Myometrial cell (primary cell): Measurements from ENCODE around the gene KLF4. TPM values are rescaled to one million over a fixed set of nuclear protein-coding genes. Genes with fewer than 3 reads are reported as not detected.

ENCODE experiments used
- total RNA-seq: library from RNA; depleted of rRNA; stranded (reverse); fragments of >200 nt; gene quantifications from 2 replicates; pipeline ENCODE4 v1.2.3, GENCODE V29; 2015

KLF4 gene
- 1.2 and 5.0 TPM in 2 replicates for total RNA-seq

DNA sequence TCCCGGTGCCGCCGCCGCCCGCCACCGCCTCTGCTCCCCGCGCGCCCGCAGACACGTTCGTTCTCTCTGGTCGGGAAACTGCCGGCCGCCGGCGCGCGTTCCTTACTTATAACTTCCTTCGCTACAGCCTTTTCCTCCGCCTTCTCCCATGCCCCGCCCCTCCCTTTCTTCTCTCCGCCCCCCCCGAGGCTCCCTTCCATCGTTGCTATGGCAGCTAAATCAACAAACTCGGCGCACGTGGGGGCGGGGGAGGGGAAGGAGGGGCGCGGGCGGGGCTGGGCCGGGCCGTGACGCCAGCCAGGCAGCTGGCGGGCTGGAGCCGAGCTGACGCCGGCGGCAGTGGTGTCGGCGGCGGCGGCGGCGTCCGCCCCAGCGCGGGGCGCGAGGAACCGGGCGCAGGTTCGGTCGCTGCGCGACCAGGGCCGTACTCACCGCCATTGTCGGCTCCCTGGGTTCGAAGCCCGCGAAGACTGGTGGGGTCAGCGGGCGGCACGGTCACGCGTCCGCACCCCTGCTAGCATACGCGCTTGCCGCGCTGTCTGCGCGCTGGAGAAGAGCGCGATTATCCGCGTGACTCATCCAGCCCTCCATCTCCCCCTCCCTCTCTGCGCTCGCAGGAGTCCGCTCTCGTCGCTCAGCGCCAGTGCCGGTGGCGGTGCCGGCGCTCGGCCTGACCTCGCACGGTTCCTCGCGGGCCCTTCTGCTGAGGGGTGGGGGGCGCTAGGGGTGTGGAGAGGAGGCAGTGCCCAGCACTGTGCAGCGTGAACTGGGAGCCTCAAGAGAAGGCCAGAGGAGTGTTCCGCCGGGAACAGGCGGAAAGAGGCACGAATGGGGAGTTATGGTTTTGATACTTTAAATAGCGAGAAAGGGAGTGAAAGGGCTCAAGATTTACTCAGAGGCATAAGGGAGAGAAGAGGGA, at the start of gene KLF4:
Gene KLF4, minus strand, starts transcription at position 83 of the 919 bp plus-strand sequence. CDS start 597 bp downstream, outside the sequence.

Other genes starting within 250 kb of the KLF4 start
- gene RAD23B, start 206.5 kb downstream of the KLF4 start, total RNA-seq, result 73.9 and 81.3 TPM in 2 replicates